H1 (cell line): ENCODE data around the gene GGT6. TPM values are rescaled to one million over a fixed set of nuclear protein-coding genes. Genes with fewer than 3 reads are reported as not detected.

Experiments used
- CEBPB ChIP-seq: IDR thresholded peaks from 2 replicates; pipeline ENCODE4 v1.6.1; 2012; ENCODE audit warnings: low read depth, low read length
- KDM5A ChIP-seq: fragments of 200-600 bp; IDR thresholded peaks from 2 replicates; pipeline ENCODE4 v1.7.1; 2012; ENCODE audit warnings: mild to moderate bottlenecking, low read length, inconsistent platforms, mixed read lengths
- polyA plus RNA-seq, 7 experiments: library from polyadenylated mRNA; depleted of rRNA in 3 of 7; stranded (reverse) in 5 of 7; unstranded in 2 of 7; fragments of >200 nt in 5 of 7; fragments of 200-250 nt in 2 of 7; gene quantifications; 1 replicate in 5 of 7; 2 replicates in 1 of 7; 4 replicates in 1 of 7; pipeline versions ENCODE4 v1.2.1 to v1.2.3, GENCODE V29; 2011 to 2013; ENCODE audit warnings: missing spikeins in 2 of 7, mixed read lengths in 2 of 7
- total RNA-seq: library from RNA; stranded (reverse); fragmentation: NEBNext Ultra II Directional; extraction: Animal tissue kit (Norgen Biotek cat#: 25700); gene quantifications from 2 replicates; pipeline ENCODE4 v1.2.1, GENCODE V29; 2021

Gene GGT6
- total and polyA plus RNA-seq, 2 of the 8 experiments (the other 6 are each of a cell fraction or from before 2014, with no cell fraction given), result 0.18 TPM; not detected in 1

- TF ChIP-seq KDM5A (no peak), CEBPB (no peak)
These were observed 12.3 kb downstream of the GGT6 start (continued) for GRCh38 chr17:4548061-4548461.
